Breast epithelium (tissue), 3 donors: ENCODE measurements around the gene OGFR.

Experiments used
- POLR2A ChIP-seq: fragments of 450-650 bp; IDR thresholded peaks from one replicate; pipeline ENCODE4 v1.6.1; 2016; ENCODE audit warnings: antibody characterized with exemption, mild to moderate bottlenecking, moderate library complexity
- TF ChIP-seq, protein P1 (sequence below), 3 donors: fragments of 450-650 bp; IDR thresholded peaks; one replicate each; pipeline ENCODE4 v1.5.1; 2016 to 2017; ENCODE audit warnings: antibody characterized with exemption in 3 of 3, mild to moderate bottlenecking in 3 of 3, moderate library complexity in 3 of 3

DNA sequence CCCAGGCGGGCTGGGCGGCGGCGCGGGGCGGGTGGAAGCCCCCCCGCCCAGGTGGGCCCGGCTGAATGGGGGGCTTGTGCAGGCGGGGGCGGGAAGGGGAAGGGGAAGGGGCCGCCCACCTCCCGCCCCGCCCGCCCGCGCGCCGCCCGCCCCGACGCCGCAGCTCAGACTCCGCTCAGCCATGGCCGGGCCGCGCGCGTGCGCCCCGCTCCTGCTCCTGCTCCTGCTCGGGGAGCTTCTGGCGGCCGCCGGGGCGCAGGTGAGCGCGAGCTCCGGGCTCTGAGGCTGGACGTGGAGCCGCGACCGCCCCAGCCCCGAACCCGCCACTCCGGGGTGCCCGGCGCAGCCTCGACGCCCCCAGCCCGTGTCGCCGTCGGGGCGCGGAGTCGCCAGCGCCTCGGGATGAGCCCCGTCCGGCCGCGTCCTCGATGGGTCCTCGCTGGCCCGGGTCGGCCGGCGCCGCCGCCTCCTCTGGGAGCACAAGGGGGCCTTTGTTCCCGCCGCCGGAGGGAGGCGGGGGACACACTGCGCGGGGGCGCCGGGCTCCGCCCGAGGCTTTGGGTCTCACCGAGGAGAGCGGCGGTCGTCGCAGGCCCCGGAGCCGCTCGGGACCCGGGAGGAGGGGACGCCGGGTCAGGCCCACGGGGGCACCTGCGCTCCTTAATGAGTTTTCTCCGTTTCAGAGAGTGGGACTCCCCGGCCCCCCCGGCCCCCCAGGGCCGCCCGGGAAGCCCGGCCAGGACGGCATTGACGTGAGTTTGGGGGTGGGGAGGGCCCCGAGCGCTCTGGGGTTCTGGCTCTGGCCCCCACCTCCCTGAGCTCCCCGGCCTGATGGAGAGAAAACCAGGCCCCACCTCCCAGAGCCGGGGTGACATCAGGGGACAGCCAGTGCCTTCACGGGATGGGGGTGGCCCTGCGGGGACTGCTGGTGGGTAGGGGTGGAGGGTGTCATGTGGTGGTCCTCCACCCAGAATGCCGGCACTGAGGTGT, 12.5 kb downstream of the OGFR start, which contains the start of gene COL9A3:
- TF ChIP-seq, protein P1, sequence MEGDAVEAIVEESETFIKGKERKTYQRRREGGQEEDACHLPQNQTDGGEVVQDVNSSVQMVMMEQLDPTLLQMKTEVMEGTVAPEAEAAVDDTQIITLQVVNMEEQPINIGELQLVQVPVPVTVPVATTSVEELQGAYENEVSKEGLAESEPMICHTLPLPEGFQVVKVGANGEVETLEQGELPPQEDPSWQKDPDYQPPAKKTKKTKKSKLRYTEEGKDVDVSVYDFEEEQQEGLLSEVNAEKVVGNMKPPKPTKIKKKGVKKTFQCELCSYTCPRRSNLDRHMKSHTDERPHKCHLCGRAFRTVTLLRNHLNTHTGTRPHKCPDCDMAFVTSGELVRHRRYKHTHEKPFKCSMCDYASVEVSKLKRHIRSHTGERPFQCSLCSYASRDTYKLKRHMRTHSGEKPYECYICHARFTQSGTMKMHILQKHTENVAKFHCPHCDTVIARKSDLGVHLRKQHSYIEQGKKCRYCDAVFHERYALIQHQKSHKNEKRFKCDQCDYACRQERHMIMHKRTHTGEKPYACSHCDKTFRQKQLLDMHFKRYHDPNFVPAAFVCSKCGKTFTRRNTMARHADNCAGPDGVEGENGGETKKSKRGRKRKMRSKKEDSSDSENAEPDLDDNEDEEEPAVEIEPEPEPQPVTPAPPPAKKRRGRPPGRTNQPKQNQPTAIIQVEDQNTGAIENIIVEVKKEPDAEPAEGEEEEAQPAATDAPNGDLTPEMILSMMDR (IDR thresholded peaks at IDR 0.05): no peak
- TF ChIP-seq POLR2A: no peak
